HG03354 (cell line): ENCODE data around the gene NUDT3.
"Not testable (repeated sequence)": the region's sequence is repeated elsewhere in the genome, so short reads cannot be mapped to it uniquely, and the experiment has no call there.

Source experiments
- ATAC-seq: cut with Tn5 transposase; IDR thresholded peaks from one replicate; pipeline ENCODE4 v1.9.1; 2021; ENCODE audit warnings: mild to moderate bottlenecking; ENCODE audit not compliant: unreplicated experiment, poor library complexity, severe bottlenecking

NUDT3 gene

DNA sequence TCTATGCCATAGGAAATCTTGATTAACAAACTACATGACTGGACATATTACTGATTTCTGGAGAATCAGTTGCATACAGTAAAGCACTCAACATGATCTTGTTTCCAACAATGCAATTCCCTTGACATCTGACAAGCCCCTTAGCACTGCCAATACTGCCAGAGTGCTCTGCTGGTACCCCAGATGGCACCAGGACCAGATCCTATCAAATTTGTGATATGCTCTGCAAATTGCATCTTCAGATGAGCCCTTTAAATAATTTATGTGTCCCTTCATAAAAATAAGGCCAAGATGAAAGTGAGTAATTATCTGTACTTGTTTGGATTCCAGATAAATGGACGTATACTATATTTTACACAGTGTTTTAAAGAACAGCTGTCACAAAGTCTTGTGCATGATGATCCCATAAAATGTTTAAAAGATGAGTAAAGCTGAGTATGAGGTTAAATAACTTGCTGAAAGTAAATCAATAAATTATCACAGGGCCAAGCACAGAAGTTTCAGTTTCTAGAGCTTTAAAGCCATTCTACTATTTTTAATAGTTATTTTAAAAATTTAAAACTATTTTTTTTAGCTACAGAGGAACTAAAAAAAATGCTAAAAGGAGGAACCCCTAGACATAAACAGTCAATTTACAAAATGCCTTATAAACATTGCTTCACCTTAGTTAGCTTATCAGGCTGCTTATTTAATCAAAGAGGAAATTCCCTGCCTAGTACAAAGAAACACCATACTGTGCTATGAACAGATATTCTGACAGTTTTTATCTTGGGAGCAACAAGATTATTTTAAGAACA, 42.1 kb downstream of the NUDT3 start:
- no peak for ATAC-seq

DNA sequence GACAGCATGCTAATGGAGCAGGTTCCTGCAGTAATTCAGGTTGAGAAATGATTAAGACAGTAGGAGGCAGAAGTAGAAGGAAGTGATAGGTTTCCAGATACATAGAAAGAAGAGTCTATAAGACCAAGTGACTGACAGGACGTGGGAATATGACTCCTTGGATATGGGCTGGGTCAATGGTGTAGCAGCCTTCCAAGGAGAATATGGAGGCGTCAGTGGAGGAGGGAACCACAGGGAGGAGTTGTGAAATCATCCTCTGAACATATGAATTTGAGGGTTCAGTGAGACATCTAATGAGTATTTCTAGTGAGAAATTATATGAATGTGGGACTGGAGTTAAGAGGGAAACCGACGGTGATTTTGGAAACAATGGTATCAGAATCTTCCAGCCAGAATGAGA, 43.3 kb downstream of the NUDT3 start:
- ATAC-seq: no peak

DNA sequence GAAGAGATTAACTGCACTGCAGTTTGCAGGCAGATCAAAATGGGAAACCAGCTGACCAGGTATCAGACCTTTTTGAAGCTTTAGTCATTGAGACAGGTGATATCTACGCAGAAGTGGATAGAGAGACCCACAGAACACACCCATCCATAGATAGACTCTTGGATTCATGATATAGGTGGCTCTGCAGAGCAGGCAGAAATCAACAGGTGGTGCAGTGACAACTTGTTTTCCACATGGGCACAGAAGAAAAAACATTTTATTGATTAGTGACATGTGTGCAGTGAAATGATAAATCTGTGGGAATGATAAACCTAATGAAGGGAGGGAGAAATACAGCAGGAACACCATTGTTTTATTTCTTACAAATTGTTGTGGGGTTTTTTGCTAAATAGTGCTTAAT, 45.2 kb downstream of the NUDT3 start:
- no peak for ATAC-seq

DNA sequence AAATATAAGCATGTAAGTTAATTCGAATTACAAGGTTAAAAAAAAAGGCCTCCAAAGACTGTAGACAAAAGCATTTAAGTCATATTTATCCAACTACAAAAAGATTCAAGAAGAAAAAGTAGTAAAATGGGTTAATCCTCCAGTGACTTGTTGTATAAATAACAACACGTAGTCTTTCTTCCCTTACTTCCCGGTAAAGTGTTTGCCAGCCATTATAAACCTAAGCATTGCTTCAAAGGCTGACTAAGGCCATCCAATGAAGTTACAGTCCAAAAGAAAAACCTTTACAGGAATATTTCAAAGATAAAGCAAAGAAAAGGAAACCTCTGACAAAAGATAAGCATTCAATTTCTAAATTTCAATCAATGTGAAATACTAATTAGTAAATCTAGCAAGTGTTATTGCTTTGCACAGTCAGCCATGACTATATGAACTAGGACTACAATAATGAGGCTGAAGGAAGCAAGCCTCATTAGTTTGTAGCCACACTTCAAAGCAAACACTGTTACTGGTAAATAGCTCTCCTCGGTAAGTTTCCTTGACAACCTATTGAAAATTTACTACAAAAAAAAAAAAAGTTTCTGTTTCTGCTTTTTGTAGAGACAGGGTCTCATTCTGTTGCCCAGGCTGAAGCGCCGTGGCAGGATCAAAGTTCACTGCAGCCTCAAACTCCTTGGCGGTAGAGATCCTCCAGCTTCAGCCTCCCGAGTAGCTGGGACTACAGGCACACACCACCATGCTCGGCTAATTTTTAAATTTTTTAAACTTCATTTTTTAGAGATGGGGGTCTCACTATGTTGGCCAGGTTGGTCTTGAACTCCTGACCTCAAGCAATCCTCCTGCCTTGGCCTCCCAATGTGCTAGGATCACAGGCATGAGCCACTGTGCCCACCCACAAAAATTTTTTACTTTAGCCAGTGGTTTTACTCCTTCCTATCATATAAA, 46.0 kb downstream of the NUDT3 start:
- peak; percentile 72 for ATAC-seq

DNA sequence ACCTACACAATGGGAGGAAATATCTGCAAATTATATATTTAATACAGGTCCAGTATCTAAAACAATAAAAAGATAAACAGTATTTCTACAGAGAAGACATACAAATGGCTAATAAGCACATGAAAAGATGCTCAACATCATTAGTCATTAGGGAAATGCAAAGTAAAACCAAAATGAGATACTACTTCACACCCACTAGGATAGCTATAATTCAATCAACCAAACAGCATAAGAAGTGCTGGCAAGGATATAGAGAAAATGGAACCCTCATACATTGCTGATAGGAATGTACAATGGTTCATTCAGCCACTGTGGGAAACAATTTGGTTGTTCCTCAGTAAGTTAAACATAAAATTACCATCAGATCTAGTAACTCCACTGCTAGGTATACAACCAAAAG, 48.7 kb downstream of the NUDT3 start:
- ATAC-seq: no peak

DNA sequence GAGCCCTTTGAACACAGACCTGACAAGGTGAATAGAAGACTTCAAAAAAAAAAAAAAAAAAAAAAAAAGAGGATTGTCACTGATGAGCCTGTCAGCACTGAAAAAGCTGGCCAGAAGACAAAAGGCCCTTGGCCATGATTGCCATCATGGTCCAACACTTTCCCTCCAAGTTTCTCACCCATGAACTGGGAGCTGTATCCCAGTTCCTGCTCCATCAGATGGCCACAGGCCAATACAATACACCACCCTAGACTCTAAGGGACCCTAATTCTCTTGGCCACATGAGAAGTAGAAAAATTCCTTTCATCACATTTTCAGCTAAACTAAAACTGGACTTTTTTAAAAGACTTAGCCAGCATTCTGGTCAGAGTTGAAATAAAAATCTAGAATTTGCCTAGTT, 50.2 kb downstream of the NUDT3 start:
- no peak for ATAC-seq

GRCh38 chr6:34341481-34341971, 50.9 kb downstream of the NUDT3 start:
- no peak for ATAC-seq

DNA sequence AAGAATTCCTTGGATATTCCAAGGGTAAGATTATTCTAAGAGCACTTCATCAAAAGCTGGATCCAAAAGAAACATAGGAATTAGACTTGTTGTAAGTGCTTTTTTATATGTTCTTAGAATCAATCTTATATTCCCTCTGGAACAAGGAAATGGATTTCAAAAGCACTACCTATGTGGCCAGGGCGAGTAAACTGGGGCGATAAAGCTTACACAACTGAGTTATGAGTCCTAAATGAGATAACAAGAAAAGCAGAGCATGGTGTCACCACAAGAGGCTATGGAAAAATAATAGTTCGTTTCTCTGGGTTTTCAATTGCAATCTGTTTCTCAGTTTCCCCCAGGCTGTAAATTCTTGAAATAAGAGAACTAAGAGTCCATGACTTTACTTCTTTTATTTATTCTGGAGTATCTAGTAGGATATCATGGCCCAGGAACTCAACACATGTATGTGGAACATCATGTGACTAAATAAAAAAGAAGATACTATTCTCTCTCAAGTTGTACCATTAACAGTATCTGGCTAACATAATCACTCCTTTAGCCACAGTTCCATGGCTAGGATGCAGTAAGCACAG, 51.5 kb downstream of the NUDT3 start:
- no peak for ATAC-seq

GRCh38 chr6:34340394-34340793, 52.1 kb downstream of the NUDT3 start:
- ATAC-seq: no peak

DNA sequence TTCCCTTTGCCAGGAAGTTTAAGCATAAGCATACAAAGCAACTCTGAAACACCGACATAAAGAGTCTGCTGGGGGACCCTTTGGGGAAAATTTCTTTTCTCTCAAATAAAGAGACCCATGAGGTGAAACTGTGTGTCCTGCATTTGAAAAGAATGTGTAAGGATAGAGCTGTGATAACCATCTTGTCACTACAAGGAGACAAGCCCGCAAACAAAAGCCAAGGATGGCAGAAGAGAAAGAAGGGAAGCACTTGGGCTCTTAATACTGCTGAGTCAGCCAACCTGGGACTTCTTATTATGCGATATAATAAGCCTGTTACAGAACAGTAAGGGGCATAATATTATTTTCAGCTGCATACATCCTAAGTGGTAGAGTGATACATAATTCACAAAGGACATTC, 52.5 kb downstream of the NUDT3 start:
- ATAC-seq: no peak

- ATAC-seq: no peak
These were observed 53.0 kb downstream of the NUDT3 start for GRCh38 chr6:34339432-34339831.

- no peak for ATAC-seq
These were observed 53.7 kb downstream of the NUDT3 start for GRCh38 chr6:34338811-34339210.

GRCh38 chr6:34338377-34338776, 54.1 kb downstream of the NUDT3 start:
- ATAC-seq: no peak

GRCh38 chr6:34334796-34335416, 57.6 kb downstream of the NUDT3 start:
- ATAC-seq: no peak

DNA sequence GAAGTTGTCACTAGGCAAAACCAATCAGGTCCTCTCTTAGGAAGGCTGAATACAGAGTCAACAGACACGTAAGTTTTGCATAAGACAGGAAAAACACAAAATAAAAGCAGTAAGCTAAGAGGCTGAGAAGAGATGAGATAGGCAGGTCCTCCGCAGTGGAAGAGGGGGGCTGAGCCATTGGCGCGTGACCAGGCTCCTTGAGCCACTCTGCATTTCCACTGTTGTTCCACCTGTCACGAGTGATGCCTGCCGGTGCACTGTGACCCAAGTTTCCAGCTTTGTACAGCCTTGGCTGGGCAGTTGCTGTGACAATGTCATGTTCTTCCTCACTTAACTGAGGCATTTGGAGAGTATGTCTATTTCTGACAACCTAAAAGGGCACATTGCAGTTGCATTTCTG, 58.6 kb downstream of the NUDT3 start:
- no peak for ATAC-seq

GRCh38 chr6:34332251-34333198, 59.9 kb downstream of the NUDT3 start:
- no peak for ATAC-seq

DNA sequence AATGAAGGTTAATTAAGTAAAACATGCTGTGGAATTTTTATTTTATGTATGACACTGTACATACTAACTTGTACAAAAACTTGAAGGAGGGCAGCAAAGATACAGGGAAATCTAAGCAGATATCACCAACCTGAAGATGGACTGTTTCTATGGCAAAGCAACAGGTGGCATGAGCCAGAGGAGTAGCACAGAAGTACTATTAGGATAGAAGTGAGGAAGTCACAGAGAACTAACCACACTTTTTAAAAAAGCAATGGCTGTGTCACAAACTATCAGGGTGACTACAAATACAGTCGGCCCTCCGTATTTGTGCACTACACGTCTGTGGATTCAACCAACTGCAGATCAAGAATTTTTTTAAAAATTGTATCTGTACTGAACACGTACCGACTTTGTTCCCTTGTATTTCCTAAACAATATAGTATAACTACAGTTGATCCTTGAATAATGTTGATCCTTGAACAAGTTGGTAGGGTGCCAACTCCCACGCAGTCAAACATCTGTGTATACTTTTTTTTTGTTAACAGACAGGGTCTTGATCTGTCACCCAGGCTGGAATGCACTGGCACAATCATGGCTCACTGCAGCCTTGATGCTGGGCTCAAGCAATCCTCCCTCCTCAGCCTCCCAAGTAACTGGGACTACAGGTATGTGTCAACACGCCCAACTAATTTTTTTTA, 61.0 kb downstream of the NUDT3 start:
- no peak for ATAC-seq

DNA sequence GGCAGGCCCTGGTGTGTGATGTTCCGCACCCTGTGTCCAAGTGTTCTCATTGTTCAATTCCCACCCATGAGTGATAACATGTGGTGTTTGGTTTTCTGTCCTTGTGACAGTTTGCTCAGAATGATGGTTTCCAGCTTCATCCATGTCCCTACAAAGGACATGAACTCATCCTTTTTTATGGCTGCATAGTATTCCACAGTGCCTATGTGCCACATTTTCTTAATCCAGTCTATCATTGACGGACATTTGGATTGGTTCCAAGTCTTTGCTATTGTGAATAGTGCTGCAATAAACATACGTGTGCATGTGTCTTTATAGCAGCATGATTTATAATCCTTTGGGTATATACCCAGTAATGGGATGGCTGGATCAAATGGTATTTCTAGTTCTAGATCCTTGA, 62.7 kb downstream of the NUDT3 start:
- ATAC-seq: not testable (repeated sequence)
